GM21737 (cell line): ENCODE data around the gene CD46.

Experiments
- ATAC-seq: cut with Tn5 transposase; IDR thresholded peaks from one replicate; pipeline ENCODE4 v1.9.1; 2021; ENCODE audit warnings: mild to moderate bottlenecking, moderate library complexity; ENCODE audit not compliant: unreplicated experiment

Gene CD46

DNA sequence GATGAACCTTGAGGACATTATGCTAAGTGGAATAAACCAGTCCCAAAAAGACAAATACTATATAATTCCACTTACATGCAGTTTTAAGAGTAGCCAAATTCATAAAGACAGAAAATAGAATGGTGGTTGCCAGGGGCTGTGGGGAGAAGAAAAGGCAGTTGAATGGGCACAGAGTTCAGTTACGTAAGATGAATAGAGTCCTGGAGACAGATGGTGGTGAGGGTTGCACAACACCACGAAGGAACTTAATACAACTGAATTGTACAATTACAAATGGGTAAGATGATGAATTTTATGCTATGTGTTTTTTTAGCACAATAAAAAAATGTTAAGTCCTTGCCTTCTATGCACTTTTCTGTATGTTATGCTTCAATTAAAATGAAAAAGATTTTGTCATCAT lies 92.5 kb downstream of the CD46 start:
- no peak for ATAC-seq
